NCI-H446 (cell line): ENCODE measurements around the gene KPNA3.
"Not testable (repeated sequence)": the region's sequence is repeated elsewhere in the genome, so short reads cannot be mapped to it uniquely, and the experiment has no call there.

Experiments
- DNase-seq, 2 experiments: peaks; one replicate each; lab custom pipeline; 2025; lab: John Stamatoyannopoulos, UW

Gene KPNA3

DNA sequence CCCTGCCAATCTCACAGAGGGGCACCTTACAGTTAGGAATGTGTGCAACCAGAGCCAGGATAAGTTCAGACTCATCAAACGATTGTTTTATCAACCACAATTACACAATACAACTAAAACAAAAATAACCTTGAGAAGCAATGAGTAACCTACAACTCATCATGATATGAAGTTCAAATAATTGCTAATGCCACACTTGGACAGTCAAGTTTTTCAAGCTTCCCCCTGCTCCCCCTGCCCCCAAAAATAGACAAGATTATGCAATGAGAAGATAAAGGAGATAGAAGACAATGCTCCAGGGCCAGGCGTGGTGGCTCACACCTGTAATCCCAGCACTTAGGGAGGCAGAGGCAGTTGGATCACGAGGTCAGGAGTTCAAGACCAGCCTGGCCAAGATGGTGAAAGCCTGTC lies 13.6 kb upstream of the KPNA3 start:
- no peak for DNase-seq

DNA sequence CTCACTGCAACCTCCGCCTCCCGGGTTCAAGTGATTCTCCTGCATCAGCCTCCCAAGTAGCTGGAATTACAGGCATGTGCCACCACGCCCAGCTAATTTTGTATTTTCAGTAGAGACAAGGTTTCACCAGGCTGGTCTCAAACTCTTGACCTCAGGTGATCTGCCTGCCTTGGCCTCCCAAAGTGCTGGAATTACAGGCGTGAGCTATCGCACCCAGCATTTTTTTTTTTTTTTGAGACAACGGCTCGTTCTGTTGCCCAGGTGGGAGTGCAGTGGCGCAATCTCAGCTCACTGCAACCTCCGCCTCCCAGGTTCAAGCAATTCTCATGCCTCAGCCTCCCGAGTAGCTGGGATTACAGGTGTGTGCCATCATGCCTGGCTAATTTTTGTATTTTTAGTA lies 10.6 kb upstream of the KPNA3 start:
- DNase-seq = not testable (repeated sequence)

DNA sequence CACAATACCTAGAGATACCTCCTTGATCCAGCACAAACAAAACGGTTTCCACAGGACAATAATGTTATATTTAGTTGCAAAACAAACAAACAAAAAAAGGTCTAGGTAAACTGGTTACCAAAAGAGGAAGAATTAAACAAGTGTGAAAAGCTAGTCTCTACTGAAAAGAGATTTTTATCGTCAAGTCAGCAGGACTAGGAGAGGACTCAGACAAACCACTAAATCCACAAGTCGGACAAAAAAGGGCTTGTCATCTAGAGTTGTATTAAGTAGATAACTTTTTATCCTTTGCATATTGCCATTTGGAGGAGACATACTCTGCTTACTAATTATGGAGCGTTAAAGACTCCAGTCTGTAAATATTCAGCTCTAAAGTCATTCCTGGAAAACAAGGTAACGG lies 9.9 kb upstream of the KPNA3 start:
- DNase-seq = no peak

DNA sequence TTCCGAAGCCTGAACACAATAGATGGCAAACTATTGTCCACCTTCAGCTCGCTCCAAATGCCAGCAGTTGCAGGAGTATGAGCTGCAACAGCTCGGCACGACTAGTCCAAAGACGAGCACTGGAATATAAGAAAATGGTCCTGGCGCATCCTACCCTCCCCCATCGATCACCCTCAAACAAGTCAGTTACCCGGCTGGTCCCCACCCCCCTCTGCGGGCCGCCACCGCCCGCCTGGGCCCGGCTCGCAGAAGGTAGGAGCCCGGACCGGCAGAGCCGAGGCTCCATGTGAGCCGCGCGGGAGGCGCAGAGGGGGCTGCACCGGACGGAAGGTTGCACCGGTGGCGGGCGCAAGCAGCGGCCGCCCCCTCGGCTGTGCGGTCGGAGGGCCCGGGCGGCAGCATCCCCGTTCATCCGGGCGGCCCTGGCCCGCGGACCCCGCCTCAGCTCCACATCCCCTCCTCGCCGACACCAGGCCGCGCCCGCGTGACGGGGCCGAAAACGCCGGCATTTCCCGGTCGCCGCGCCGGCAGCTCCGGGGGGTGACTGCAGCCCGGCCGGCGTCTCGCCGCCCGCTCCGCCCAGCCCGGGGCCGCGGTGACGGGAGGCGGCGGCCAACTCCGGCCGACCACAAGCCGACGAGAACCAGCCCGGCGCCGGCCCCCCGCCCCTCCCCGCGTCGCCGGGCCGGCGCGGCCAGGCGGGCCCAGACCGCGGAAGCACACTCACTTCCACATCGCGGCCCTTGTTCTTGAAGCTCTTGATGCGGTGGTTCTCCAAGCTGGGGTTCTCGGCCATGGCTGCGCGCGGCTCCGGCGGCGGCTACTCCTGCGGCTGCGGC lies 552 bp downstream of the KPNA3 start:
- DNase-seq = peak in 1 of 2 experiments; percentile 23

DNA sequence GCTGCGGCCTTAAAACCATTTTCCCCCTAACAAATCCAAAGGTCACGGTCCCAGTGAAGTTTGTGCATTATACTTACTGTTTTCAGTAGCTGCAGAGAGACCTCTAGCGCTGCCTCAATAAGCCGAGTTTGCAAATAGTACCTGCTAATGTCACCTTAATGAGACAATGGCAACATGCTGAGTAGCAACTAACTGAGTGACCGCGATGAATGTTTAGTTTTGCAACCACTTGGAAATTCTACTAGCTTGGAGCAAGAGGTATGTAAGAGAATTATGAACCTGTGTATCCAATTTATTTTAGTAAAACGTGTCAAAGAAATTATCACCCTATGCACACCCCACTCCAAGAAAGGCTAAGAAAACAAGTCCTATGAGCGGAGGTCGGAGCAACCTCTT lies 1.2 kb downstream of the KPNA3 start:
- no peak for DNase-seq

DNA sequence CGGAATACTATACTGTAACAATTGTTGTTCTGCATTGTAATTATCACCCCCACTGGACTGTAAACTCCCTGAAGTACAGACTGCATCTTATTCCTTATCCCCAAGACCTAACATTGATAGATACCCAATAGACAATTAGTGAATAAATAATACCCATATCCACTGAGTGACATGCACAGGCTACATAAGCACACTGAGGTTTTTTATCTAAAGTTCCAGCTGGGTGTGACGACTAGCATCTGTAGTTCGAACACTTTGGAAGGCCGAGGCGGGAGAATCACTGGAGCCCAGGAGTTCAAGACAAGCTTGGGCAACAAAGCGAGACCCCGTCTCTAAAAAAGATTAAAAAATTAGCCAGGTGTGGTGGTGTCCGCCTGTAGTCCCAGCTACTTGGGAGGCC lies 2.5 kb downstream of the KPNA3 start:
- DNase-seq = no peak

DNA sequence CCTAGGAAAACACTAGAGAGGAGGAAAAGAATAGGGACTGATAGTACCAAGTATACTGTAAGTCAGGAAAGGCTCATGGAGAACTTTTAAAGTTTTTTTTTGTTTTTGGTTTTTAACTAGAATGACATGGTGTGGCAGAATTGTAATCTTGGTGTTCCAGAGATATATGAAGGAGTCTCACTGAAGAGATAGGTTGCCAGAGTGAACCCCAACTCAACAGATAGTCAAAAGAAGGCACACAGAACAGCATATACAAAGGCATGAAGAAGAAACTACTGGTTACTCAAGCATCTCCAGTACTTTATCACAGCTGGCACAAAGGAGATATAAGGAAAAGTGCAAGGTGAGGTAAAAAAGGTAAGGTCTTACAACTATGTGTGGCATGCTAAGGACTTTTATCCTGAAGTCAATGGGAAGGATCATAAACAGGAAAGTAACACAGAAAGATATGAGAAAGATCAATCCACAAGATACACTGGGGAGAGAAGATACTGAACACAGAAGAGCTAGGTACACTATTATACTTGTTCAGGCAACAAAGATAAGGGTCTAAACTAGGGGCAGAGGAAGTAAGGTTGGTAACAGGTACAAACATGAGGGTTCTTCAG lies 6.0 kb downstream of the KPNA3 start:
- DNase-seq = no peak

DNA sequence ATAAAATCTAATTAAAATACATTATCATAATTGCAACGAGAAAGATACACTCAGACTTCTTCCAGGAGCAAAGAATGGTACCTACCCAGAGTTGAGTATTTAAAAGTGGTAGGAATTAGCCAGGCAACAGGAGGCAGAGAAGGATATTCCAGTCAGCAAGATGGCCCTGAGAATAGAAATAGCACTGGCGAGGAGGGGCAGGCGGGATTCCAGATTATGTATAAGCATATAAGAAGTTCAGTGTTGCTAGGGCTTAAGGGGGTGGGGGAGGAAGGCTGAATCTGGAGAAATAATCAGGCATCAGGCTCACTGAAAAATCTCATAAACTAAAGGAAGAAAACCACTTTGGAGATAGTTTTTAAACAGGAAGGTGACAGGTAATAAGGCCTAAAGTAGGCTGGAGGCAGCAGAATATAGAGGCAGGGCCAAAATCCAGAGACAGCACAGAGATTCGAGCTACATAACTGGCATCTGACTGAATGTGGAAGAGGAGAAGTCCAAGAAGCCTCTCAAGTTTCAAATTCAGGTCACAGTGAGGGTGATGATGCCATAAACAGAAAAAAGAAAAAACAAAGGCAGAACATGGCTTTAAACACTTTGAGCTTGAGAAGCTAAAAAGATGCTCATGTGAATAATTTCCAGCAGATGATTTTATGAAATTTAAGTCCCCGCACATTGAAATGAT lies 7.5 kb downstream of the KPNA3 start:
- no peak for DNase-seq

DNA sequence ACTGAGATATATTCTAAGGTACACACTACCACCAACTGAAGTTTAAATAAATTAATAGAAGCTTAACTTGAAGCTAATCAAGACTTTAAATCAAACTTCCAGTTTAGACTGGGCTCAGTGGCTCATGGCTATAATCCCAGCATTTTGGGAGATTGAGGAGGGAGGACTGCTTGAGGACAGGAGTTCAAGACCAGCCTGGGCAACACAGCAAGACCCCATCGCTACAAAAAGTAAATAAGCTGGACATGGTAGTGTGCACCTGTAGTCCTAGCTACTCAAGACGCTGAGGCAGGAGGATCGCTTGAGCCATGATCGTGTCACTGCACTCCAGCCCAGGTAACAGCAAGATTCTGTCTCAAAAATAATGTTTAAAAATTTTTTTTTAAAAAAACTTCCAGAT lies 8.6 kb downstream of the KPNA3 start:
- DNase-seq = no peak

DNA sequence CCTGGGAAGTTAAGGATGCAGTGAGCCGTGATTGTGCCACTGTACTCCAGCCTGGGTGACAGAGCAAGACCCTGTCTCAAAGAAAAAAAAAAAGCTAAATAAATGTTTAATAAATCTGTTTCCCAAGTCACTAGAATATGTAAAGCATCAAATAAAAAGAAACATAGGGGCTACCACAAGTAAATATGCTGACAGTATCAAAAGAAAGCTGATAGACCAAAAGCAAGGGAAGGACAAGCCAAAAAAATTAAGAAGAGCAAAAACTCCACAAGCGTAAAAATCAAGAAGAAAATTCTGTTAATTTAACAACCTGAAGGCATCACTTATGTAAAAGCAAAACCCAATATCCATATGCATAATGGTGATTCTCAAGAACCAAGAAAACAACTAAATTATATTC lies 9.7 kb downstream of the KPNA3 start:
- DNase-seq = no peak

DNA sequence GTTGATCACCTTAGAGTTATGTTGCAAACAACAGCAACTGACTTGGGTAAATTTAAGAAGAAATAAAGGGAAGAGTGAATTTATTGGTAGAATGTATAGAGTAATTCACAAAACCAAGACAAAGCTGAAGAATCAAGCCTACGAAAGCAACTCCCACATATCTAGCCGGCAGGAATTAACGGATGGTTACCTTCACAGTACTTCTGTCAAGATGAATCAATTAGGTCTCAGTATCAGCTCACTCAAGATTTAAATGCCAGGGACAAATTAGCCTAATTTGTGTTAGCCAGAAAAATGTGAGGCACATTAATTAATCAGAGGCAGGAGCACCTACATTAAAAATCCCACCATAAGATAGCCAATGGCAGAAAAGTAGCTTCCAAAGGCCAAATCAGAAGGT lies 10.7 kb downstream of the KPNA3 start:
- DNase-seq = no peak

DNA sequence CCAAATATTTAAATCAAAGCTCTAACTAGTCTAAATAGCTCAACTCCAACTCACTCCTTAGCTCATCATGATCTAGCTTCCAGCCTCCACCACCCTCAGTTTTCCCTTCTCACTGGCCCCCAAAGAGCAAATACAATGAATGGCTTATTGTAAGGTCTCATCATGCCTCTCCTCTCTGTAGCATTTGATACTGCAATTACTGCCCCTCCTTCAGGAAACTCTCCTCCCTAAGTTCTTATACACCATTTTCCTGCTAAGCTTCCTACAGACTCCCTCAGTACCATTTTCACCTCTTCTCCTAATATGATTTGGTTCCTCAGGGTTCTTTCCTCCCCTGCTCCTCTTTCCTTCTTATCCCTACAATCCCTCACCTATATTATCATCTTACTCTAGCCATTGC lies 12.8 kb downstream of the KPNA3 start:
- no peak for DNase-seq

DNA sequence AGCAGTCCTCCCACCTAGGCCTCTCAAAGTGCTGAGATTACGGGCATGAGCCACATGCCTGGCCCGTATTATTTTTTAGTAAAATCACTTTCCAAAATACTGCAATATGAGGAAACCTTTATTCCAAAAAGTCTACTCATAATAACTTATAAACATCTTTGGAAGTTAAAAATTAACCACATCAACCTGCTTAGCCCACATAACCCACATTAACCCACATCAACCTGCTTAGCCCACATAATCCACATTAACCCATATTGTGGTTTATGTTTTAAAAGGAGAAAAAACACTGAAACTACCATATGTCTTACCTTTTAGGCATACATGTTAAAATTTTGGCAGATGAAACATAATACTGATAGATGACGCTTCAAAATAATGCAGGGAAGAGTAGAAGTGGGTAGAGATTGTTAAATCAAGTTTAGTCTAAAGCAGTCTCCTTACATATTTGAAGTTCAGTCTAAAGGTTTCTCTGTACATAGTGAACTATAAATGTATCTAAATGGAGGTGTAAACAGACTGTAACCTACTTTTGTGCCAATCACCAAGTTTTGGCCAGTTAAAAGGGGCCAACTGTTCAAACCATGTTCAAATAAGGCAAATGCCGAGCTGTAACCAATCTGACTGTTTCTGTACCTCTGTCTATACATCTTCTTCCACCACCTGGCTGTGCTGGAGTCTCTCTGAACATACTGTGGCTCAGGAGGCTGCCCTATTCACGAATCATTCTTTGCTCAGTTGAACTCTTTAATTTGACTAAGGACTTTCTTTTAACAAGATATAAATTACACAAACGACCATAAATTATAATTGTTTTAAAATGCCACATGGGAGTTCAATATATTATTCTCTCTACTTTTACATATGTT lies 14.5 kb downstream of the KPNA3 start:
- no peak for DNase-seq

DNA sequence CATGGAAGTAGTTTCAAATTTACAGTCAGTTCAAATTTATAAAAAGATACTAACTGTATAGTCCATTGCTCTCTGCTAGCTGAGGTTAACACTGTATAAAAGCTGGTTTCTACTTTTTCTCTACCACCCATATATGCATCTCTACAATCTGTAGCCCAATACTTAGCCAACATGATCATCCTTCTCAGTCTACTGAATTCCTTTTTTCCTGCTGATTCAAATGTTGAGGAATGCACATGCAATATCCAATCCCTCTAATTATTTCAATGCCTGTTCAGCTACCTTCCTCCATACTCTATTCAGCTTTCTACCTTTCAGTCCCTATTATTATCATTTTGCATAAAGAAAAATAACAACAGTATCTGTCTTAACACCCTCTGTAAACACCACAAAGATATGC lies 15.6 kb downstream of the KPNA3 start:
- no peak for DNase-seq

DNA sequence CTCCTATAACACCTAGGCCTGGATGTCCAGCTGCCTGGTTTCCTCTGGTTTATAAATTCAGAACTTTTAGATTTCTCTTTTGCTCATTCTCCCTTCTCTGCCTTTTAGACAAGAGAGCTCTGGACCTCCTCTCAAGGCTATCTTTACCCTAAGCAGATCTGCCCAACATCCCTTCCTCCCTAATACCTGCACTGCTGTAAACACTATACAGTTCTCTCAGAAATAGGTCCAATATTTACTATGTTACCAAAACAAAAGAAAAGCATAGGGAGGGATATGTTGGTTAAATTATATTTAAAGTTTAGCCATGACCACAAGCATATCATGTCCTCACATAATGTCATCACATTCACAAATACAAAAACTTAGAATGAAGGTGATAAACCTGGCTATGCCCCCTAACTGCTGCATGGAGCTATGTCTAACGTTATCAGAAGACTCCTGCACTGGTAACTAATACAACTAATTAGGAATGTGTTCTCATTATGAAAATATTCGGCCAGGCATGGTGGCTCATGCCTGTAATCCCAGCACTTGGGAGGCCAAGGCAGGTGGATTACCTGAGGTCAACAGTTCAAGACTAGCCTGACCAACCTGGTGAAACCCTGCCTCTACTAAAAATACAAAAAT lies 18.0 kb downstream of the KPNA3 start:
- no peak for DNase-seq

DNA sequence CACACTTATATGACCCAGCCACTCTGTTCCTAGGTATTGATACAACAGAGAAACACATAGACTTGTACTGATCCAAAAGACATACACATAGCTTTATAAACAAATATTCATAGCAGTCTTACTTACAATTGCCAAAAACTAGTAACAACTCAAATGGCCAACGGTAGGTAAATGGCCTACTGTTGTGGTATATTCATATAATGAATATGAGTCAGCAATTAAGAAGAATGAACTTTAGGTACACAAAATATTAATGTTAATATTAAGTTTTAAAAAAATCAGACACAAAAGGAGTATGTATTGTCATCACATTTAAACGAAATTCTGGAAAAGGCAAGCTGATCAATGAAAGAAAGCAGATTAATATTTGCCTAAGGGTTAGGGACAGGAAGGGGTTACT lies 19.7 kb downstream of the KPNA3 start:
- no peak for DNase-seq

DNA sequence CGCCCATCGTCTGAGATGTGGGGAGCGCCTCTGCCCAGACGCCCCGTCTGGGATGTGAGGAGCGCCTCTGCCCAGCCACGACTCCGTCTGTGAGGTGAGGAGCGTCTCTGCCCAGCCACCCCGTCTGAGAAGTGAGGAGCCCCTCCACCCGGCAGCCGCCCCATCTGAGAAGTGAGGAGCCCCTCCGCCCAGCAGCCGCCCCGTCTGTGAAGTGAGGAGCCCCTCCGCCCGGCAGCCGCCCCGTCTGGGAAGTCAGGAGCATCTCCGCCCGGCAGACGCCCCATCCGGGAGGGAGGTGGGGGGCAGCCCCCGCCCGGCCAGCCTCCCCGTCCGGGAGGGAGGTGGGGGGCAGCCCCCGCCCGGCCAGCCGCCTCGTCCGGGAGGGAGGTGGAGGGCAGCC lies 30.7 kb downstream of the KPNA3 start:
- DNase-seq = not testable (repeated sequence)

DNA sequence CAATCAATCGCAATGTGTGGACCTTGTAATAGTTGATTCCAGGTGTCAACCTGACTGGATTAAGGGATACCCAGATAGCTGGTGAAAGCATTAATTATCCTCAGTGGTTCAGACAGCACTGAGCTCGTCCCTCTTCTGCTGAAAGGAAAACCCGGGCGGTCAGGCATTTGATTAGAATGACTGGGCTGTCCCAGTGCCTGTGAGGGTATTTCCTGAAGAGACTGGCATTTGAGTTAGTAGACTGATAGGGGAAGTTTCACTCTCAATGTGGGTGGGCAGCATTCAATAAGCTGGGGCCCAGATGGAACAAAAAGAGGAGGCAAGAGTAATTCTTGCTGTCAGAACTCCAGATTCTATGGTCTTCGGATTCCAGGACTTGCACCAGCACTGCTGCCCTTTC lies 31.9 kb downstream of the KPNA3 start:
- no peak for DNase-seq

DNA sequence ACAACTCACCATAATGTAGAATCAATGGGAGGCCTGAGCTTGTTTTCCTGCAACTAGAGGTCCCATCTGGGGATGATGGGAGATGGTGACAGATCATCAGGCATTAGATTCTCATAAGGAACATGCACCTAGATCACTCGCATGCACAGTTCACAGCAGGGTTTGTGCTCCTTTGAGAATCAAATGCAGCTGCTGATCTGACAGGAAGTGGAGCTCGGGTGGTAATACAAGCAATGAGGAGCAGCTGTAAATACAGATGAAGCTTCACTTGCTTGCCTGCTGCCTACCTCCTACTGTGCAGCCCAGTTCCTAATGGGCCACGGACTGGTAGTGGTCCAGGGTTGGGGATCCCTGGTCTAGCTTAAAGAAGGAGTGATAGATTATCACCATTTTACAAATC lies 33.0 kb downstream of the KPNA3 start:
- no peak for DNase-seq

DNA sequence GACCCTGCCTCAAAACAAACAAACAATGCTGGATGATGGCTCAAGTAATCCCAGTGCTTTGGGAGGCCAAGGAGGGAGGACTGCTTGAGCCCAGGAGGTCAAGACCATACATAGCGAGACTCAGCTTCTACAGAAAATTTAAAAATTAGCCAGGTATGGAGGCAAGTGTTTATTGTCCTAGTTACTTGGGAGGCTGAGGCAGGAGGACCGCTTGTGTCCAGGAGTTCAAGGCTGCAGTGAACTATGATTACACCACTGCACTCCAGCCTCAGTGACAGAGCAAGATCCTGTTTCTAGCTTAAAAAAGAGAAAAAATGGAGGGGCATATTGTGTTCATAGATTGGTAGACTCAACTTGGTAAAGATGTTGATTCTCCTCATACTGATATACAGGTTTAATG lies 36.2 kb downstream of the KPNA3 start:
- no peak for DNase-seq

DNA sequence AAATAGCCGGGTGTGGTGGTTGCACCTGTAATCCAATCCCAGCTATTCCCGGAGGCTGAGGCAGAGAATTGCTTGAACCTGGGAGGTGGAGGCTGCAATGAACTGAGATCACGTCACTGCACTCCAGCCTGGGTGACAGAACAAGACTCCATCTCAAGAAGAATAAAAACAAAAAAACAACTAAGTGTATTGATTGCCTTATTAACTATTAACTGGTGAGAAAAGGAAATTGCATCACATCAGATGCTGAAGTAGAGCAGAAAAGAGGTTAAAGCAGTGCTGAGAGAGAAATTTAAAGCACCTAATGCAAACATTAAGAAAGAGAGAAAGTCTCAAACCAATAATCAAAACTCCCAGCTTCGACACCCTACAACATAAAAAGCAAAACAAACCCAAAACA lies 38.3 kb downstream of the KPNA3 start:
- DNase-seq = no peak

DNA sequence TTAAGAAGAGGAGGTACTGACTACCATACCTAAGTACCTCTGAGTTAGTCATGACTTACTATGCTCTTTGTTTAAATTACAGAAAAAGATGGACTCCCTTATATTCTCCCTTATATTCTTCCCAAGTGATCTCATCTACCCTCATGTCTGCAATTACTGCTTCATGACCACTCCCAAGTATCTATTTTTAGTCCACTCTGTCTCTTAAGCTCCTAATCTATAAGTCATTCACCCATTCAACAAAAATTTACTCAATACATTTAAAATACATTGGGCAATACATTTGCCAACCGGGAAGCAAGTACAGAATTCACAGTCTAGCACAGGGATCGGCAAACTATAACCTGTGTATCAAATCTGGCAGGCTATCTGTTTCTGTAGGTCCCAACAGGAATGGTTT lies 42.6 kb downstream of the KPNA3 start:
- no peak for DNase-seq
